Lower leg skin (tissue), 4 donors: Measurements from ENCODE around the gene NOS1. TPM values are rescaled to one million over a fixed set of nuclear protein-coding genes. Genes with fewer than 3 reads are reported as not detected.
A peak's percentile ranks its signal among the peaks of the same experiment; 100 is the strongest.

Experiments used
- DNase-seq, 2 donors: peaks; one replicate each; pipeline ENCODE4 v3.0.0-alpha.2; 2019; ENCODE audit warnings: low spot score in 2 of 2
- H3K4me3 ChIP-seq: fragments of 200-600 bp; sonication (generic); 2 replicates; pipeline ENCODE4 v1.5.1; 2017; ENCODE audit warnings: mild to moderate bottlenecking, low read depth; ENCODE audit not compliant: poor library complexity, severe bottlenecking
- POLR2A ChIP-seq, 2 donors: fragments of 450-650 bp; IDR thresholded peaks; one replicate each; pipeline ENCODE4 v1.6.1; 2016 to 2017; ENCODE audit warnings: antibody characterized with exemption in 2 of 2, mild to moderate bottlenecking in 1 of 2, moderate library complexity in 1 of 2
- WGBS, 2 donors: methylation state at CpG; one replicate each; pipeline ENCODE4 v1.1.5; 2018; 5-methylcytosine and 5-hydroxymethylcytosine counted together
- intact Hi-C: fragments of 100-400 bp; cut with DNase I; formaldehyde crosslinking; loops from one replicate; pipeline ENCODE4 v1.15.0; 2023; ENCODE audit warnings: low total_unique reads
- total RNA-seq, 4 donors: library from RNA; depleted of rRNA; stranded (reverse); fragments of >200 nt; gene quantifications; one replicate each; pipeline ENCODE4 v1.1.0, GENCODE V29; 2016
- TF ChIP-seq, protein P1 (sequence below), 3 donors: fragments of 450-650 bp; IDR thresholded peaks; one replicate each; pipeline ENCODE4 v1.5.1; 2016; ENCODE audit warnings: antibody characterized with exemption in 3 of 3, mild to moderate bottlenecking in 3 of 3, moderate library complexity in 2 of 3

NOS1 gene
- total RNA-seq, 4 donors from 2014 or later, result 5.4 to 10.2 (median 7.2) TPM

DNA sequence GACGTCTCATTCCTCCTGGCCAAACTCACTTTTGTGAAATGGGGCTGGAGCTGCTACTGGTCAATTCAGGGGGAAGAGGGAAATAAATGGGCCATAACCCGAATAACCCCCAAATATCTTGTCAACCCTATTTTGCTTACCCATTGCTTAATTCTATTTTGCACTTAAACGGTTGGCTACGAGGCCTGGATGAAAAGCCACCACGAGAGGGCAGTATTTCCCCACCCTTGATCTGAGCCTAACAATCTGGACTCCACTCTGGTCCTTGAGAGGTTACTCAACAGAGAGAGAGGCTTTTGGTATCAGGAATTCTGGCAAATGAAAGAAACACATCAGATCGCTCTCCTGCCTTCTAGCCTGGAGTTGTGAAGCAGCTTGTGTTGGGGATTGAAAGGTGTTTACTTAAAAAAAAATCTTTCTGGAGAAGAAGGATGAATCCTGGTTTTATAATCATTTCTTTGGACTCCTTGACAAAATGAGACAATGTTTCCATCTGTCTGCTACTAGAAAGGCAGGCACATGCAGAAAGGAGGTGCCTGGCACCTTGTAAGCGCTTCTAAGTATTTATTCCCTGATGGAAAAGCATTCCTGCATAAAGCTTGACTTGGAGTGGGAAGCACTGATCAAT lies 148.7 kb downstream of the NOS1 start:
- intact Hi-C loops, result loop anchor here (5.0 kb wide), 1 partner anchor 625 kb away; no protein-coding TSS in a partner anchor
- peak; percentile 73 to 95 for DNase-seq
- TF ChIP-seq POLR2A (IDR thresholded peaks at IDR 0.05), result no peak
- TF ChIP-seq, protein P1, sequence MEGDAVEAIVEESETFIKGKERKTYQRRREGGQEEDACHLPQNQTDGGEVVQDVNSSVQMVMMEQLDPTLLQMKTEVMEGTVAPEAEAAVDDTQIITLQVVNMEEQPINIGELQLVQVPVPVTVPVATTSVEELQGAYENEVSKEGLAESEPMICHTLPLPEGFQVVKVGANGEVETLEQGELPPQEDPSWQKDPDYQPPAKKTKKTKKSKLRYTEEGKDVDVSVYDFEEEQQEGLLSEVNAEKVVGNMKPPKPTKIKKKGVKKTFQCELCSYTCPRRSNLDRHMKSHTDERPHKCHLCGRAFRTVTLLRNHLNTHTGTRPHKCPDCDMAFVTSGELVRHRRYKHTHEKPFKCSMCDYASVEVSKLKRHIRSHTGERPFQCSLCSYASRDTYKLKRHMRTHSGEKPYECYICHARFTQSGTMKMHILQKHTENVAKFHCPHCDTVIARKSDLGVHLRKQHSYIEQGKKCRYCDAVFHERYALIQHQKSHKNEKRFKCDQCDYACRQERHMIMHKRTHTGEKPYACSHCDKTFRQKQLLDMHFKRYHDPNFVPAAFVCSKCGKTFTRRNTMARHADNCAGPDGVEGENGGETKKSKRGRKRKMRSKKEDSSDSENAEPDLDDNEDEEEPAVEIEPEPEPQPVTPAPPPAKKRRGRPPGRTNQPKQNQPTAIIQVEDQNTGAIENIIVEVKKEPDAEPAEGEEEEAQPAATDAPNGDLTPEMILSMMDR (IDR thresholded peaks at IDR 0.05), result peak in 1 of 3 donors; percentile 38
- H3K4me3 ChIP-seq, result no peak overlapping the region
- 15 to 16% methylated on average over 7 of the region's 7 CpGs for WGBS, 2 donors

DNA sequence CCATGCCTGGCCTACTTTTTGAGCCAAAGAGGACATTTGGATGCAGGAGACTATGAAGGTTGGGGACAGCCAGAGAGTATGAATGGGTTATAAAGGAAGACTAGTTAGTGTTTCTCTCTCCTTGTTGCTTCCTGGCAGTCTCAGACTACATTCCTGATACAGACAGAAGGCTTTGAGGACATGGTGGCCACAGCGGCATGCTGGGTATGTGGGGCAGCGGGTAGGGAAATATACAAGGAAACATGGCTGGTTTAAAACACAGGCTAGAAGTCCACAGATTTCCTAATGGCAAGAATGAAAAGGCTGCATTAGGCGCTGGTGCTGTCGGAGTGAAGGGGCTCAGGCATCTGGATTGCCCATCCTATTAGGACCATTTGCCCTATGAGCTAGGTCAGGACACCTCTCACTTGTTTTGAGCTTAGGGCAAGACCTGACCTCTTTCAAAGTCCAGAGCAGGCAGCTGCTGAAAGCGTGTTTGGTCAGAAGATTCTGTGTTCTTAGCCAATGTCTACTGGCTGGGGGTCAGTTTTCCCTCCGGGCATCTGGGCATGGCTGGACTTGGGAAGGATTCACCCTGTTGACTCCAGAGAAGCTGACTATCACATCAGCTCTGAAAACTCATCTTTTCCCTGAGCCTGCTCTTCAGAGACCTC lies 151.0 kb downstream of the NOS1 start:
- WGBS, 2 donors, result 87% methylated on average over 6 of the region's 6 CpGs
- no peak for DNase-seq
- TF ChIP-seq POLR2A (IDR thresholded peaks at IDR 0.05), result no peak
- TF ChIP-seq, protein P1 (IDR thresholded peaks at IDR 0.05), result no peak
- intact Hi-C loops, result loop anchor here (5.0 kb wide), 1 partner anchor 627 kb away; no protein-coding TSS in a partner anchor
- H3K4me3 ChIP-seq, result no peak overlapping the region

DNA sequence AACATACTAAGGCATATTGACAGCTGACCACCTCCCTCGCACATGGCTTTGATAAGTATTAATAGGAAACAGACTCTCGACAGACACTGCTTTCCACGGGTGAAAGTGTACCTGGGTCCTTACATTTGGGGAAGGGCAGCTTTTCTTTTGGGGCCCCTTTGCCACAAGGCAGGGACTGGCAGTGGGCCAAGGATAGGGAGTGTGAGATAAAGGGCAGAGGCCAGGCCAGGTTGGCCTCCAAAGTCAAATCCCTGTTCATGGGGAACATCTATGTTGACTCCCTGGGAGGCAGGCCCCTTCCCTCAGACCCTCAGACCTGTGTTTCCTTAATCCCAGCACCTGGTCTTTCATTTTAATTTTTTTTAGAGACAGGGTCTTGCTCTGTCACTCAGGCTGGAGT lies 151.8 kb downstream of the NOS1 start:
- no peak overlapping the region for H3K4me3 ChIP-seq
- intact Hi-C loops, result loop anchor here (5.0 kb wide), 1 partner anchor 628 kb away; no protein-coding TSS in a partner anchor
- no peak for DNase-seq
- no peak for TF ChIP-seq POLR2A (IDR thresholded peaks at IDR 0.05)
- TF ChIP-seq, protein P1 (IDR thresholded peaks at IDR 0.05), result no peak
- 65 to 75% methylated on average over 3 of the region's 3 CpGs for whole genome bisulfite sequencing, 2 donors

DNA sequence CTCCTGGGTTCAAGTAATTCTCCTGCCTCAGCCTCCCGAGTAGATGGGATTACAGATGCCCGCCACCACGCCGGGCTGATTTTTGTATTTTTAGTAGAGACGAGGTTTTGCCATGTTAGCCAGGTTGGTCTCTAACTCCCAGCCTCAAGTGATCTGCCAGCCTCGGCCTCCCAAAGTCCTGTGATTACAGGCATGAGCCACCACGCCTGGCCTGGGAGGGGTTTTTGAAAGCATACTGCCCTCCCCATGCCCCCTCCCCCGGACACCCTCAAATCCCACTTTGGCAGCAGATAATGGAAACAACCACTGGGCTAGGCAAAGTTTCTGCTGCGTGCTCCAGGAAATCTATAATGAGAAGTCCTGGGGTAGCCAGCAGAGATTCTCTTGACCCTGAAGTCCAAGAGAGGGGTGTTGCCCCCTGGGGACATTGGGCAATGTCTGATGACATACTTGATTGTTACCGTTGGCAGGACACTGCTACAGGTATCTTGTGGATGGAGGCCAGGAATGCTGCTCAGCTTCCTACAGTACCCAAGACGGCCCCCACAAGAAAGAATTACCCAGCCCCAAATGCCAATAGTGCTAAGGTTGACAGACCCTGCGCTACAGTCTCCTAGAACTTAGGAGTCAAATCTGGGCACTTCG lies 152.5 kb downstream of the NOS1 start:
- no peak for DNase-seq
- 78 to 86% methylated on average over 13 of the region's 13 CpGs for WGBS, 2 donors
- no peak overlapping the region for H3K4me3 ChIP-seq
- TF ChIP-seq, protein P1 (IDR thresholded peaks at IDR 0.05), result no peak
- TF ChIP-seq POLR2A (IDR thresholded peaks at IDR 0.05), result no peak
- intact Hi-C loops, result no loop called here

DNA sequence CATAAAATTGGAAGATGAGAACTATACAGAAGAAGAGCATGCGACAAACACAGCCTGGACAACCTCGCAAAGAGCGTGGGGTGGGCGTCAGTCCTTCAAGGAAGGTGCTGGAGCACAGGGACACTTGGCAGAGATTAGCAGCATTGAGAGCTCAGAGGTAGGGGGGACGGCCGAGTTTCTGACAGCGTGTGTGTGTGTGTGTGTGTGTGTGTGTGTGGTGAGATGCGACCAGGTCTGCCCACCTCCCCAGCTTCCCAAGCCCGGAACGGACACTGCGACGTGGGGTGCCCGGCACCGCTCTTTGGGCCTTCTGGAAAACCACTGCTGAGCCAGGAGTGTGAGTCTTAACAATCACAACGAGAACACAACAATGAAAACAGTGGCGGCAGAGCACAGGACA lies 153.2 kb downstream of the NOS1 start:
- TF ChIP-seq POLR2A (IDR thresholded peaks at IDR 0.05), result no peak
- TF ChIP-seq, protein P1 (IDR thresholded peaks at IDR 0.05), result no peak
- DNase-seq, result no peak
- 84 to 85% methylated on average over 16 of the region's 16 CpGs for WGBS, 2 donors
- intact Hi-C loops, result no loop called here
- no peak overlapping the region for H3K4me3 ChIP-seq
